Esophagus muscularis mucosa (tissue), 4 donors: ENCODE measurements around the gene CHRDL2.

Experiments
- CTCF ChIP-seq, 3 experiments: fragments of 200-600 bp in 2 of 3; fragments of 450-650 bp in 1 of 3; sonication (generic) in 2 of 3; IDR thresholded peaks; one replicate each; pipeline ENCODE4 v1.5.1; 2017 to 2019; ENCODE audit warnings: antibody characterized with exemption in 3 of 3, mild to moderate bottlenecking in 2 of 3, moderate library complexity in 1 of 3
- EP300 ChIP-seq: sonication (generic); formaldehyde crosslinking; IDR thresholded peaks from one replicate; pipeline ENCODE4 v1.6.1; 2017; ENCODE audit warnings: antibody characterized with exemption
- POLR2A ChIP-seq: fragments of 450-650 bp; IDR thresholded peaks from one replicate; pipeline ENCODE4 v1.6.1; 2017; ENCODE audit warnings: antibody characterized with exemption, moderate library complexity, mild to moderate bottlenecking, low read depth
- POLR2AphosphoS5 ChIP-seq, 2 donors: sonication (generic); formaldehyde crosslinking; IDR thresholded peaks; one replicate each; pipeline ENCODE4 v1.6.1; 2017; ENCODE audit warnings: antibody characterized with exemption in 2 of 2

- no peak for TF ChIP-seq CTCF (IDR thresholded peaks at IDR 0.05)
- TF ChIP-seq POLR2AphosphoS5 (IDR thresholded peaks at IDR 0.05): no peak
- no peak for TF ChIP-seq POLR2A
- no peak for TF ChIP-seq EP300
Measured at GRCh38 chr11:74746868-74747267, 15.6 kb upstream of the CHRDL2 start.
